Body of pancreas (tissue), 4 donors: ENCODE results near the gene RALGAPA1.

ENCODE experiments used
- CTCF ChIP-seq, 7 experiments: fragments of 450-650 bp in 4 of 7; fragments of 200-600 bp in 3 of 7; sonication (generic) in 3 of 7; IDR thresholded peaks; one replicate each; pipeline ENCODE4 v1.5.1; 2016 to 2019; ENCODE audit warnings: antibody characterized with exemption in 7 of 7
- POLR2A ChIP-seq, 3 donors: fragments of 450-650 bp; IDR thresholded peaks; one replicate each; pipeline ENCODE4 v1.6.1; 2016; ENCODE audit warnings: antibody characterized with exemption in 3 of 3, mild to moderate bottlenecking in 2 of 3

- no peak for TF ChIP-seq CTCF (IDR thresholded peaks at IDR 0.05)
- no peak for TF ChIP-seq POLR2A (IDR thresholded peaks at IDR 0.05)
Measured at GRCh38 chr14:35628989-35629388, 180.1 kb downstream of the RALGAPA1 start.
